PC-3 (cell line): Measurements from ENCODE around the gene CAMSAP1. TPM values are rescaled to one million over a fixed set of nuclear protein-coding genes. Genes with fewer than 3 reads are reported as not detected.

Experiments used
- ATAC-seq: fragments of 200-7000 bp; cut with Tn5 transposase; 2 replicates; pipeline ENCODE4 v1.9.1; 2020; ENCODE audit warnings: mild to moderate bottlenecking, moderate library complexity
- BruUV-seq: library from RNA; stranded (reverse); fragments of 400-500 nt; replicated peaks from 2 replicates; lab custom pipeline; 2021; lab: Mats Ljungman, UMichigan
- CTCF ChIA-PET: fragments of 300-600 bp; sonication (Branson Sonifier 250); formaldehyde crosslinking; loops from one replicate; lab custom pipeline; 2022; ENCODE audit warnings: antibody characterized with exemption; lab: Charles Lee
- POLR2A ChIA-PET: fragments of 300-600 bp; sonication (Branson Sonifier 250); formaldehyde crosslinking; loops from one replicate; lab custom pipeline; 2022; ENCODE audit warnings: antibody characterized with exemption; ENCODE audit not compliant: unreplicated experiment; lab: Charles Lee
- DNase-seq: peaks from one replicate; pipeline ENCODE4 v3.0.0-alpha.2; 2015
- H2AFZ ChIP-seq: fragments of 300-600 bp; sonication (generic); 2 replicates; pipeline ENCODE4 v1.6.0; 2016; ENCODE audit warnings: antibody characterized with exemption, low read length
- H3F3A ChIP-seq: fragments of 300-600 bp; sonication (generic); one replicate; pipeline ENCODE4 v1.6.0; 2017; ENCODE audit warnings: antibody characterized with exemption, low read length, control low read depth, mild to moderate bottlenecking; ENCODE audit not compliant: unreplicated experiment
- H3K27ac ChIP-seq: fragments of 300-600 bp; sonication (generic); 2 replicates; pipeline ENCODE4 v1.5.1; 2016; ENCODE audit warnings: mild to moderate bottlenecking, low read length
- H3K27me3 ChIP-seq: fragments of 300-600 bp; sonication (generic); 2 replicates; pipeline ENCODE4 v1.6.1; 2016; ENCODE audit warnings: low read length, mixed read lengths
- H3K36me3 ChIP-seq: fragments of 300-600 bp; sonication (generic); 2 replicates; pipeline ENCODE4 v1.6.1; 2016; ENCODE audit warnings: low read depth, mixed run types, low read length, mixed read lengths
- H3K4me1 ChIP-seq: fragments of 300-600 bp; sonication (generic); 2 replicates; pipeline ENCODE4 v1.5.1; 2016; ENCODE audit warnings: low read length; ENCODE audit not compliant: insufficient read depth
- H3K4me2 ChIP-seq: fragments of 300-600 bp; sonication (generic); 2 replicates; pipeline ENCODE4 v1.6.0; 2016; ENCODE audit warnings: low read length
- H3K4me3 ChIP-seq: fragments of 300-600 bp; sonication (generic); 2 replicates; pipeline ENCODE4 v1.5.1; 2016; ENCODE audit warnings: mild to moderate bottlenecking, low read length, mixed read lengths
- H3K79me2 ChIP-seq: fragments of 300-600 bp; sonication (generic); 2 replicates; pipeline ENCODE4 v1.6.1; 2017; ENCODE audit warnings: low read length, mixed read lengths
- H3K9ac ChIP-seq: fragments of 300-600 bp; sonication (generic); 2 replicates; pipeline ENCODE4 v1.6.0; 2016; ENCODE audit warnings: mild to moderate bottlenecking, low read length
- H3K9me2 ChIP-seq: fragments of 300-600 bp; sonication (generic); replicated peaks from 2 replicates; pipeline ENCODE4 v1.6.1; 2016; ENCODE audit warnings: mixed run types, low read length, mixed read lengths
- H3K9me3 ChIP-seq: fragments of 300-600 bp; sonication (generic); 2 replicates; pipeline ENCODE4 v1.6.1; 2016; ENCODE audit warnings: low read length, mixed read lengths
- H4K20me1 ChIP-seq: fragments of 300-600 bp; sonication (generic); 2 replicates; pipeline ENCODE4 v1.6.1; 2016; ENCODE audit warnings: low read length, mixed read lengths
- CTCF ChIP-seq: fragments of 300-600 bp; sonication (generic); conservative IDR thresholded peaks from 2 replicates; pipeline ENCODE4 v1.5.1; 2017; ENCODE audit warnings: antibody characterized with exemption, low read depth, mild to moderate bottlenecking, low read length
- EZH2 ChIP-seq: fragments of 300-600 bp; sonication (generic); IDR thresholded peaks from one replicate; pipeline ENCODE4 v1.6.1; 2017; ENCODE audit warnings: antibody characterized with exemption, mild to moderate bottlenecking, low read length; ENCODE audit not compliant: unreplicated experiment
- EZH2phosphoT487 ChIP-seq: fragments of 300-600 bp; sonication (generic); IDR thresholded peaks from 2 replicates; pipeline ENCODE4 v1.6.1; 2018; ENCODE audit warnings: mild to moderate bottlenecking, antibody characterized with exemption, low read length, borderline replicate concordance
- intact Hi-C: fragments of 100-400 bp; cut with micrococcal nuclease; formaldehyde crosslinking; loops from 2 replicates; pipeline ENCODE4 v1.9.0; 2023
- total RNA-seq: library from RNA; depleted of rRNA; stranded (reverse); fragments of >200 nt; gene quantifications from 2 replicates; pipeline ENCODE4 v1.2.3, GENCODE V29; 2014

CAMSAP1 gene
- total RNA-seq, 1 experiment from 2014 or later = 16.4 TPM

- Histone ChIP-seq H3F3A (peaks cover 9% of the 10 kb centered on the region), H3K4me1 (peaks cover 16% of the 10 kb centered on the region), H3K4me2 (no peak overlapping the region), H4K20me1 (0 out of 2 replicates have a peak, but pooled peaks cover 16% of the 10 kb centered on the region), H3K9me2 (no peaks in the 10 kb centered on the region), H2AFZ (no peak overlapping the region), H3K9ac (no peak overlapping the region), H3K4me3 (no peak overlapping the region), H3K27me3 (no peaks in the 10 kb centered on the region), H3K9me3 (no peaks in the 10 kb centered on the region), H3K36me3 (no peaks in the 10 kb centered on the region), H3K79me2 (peaks cover 97% of the 10 kb centered on the region), H3K27ac (no peak overlapping the region)
- intact Hi-C loops = no loop called here
- BruUV-seq = no TSS peak
- no peak for ATAC-seq
- TF ChIP-seq CTCF (no peak), EZH2phosphoT487 (no peak), EZH2 (no peak)
- ChIA-PET CTCF (no interaction called here), POLR2A (no interaction called here)
- DNase-seq = no peak
These were observed 5.5 kb downstream of the CAMSAP1 start for GRCh38 chr9:135901826-135902225.

GRCh38 chr9:135901031-135901758 lies 6.2 kb downstream of the CAMSAP1 start:
- no peaks in the 10 kb centered on the region for H3K27me3 ChIP-seq
- POLR2A ChIA-PET = no interaction called here
- no peak for TF ChIP-seq EZH2phosphoT487
- no peak for TF ChIP-seq CTCF
- TF ChIP-seq EZH2 = no peak
- H3K36me3 ChIP-seq = no peaks in the 10 kb centered on the region
- no peak for ATAC-seq
- H3K4me2 ChIP-seq = no peak overlapping the region
- H3K9me2 ChIP-seq = no peaks in the 10 kb centered on the region
- H2AFZ ChIP-seq = no peak overlapping the region
- CTCF ChIA-PET = no interaction called here
- DNase-seq = no peak
- H3K4me1 ChIP-seq = peaks cover 16% of the 10 kb centered on the region
- no TSS peak for BruUV-seq
- no peak overlapping the region for H3K4me3 ChIP-seq
- peaks cover 20% of the 10 kb centered on the region; the same call in 1 of the 2 replicates for H4K20me1 ChIP-seq
- no peak overlapping the region for H3K9ac ChIP-seq
- H3K9me3 ChIP-seq = no peaks in the 10 kb centered on the region
- intact Hi-C loops = no loop called here
- H3K27ac ChIP-seq = no peak overlapping the region
- peaks cover 100% of the 10 kb centered on the region for H3K79me2 ChIP-seq
- H3F3A ChIP-seq = peaks cover 9% of the 10 kb centered on the region
